ENCODE measurements around the gene PTP4A2.

The PTP4A2 gene

DNA sequence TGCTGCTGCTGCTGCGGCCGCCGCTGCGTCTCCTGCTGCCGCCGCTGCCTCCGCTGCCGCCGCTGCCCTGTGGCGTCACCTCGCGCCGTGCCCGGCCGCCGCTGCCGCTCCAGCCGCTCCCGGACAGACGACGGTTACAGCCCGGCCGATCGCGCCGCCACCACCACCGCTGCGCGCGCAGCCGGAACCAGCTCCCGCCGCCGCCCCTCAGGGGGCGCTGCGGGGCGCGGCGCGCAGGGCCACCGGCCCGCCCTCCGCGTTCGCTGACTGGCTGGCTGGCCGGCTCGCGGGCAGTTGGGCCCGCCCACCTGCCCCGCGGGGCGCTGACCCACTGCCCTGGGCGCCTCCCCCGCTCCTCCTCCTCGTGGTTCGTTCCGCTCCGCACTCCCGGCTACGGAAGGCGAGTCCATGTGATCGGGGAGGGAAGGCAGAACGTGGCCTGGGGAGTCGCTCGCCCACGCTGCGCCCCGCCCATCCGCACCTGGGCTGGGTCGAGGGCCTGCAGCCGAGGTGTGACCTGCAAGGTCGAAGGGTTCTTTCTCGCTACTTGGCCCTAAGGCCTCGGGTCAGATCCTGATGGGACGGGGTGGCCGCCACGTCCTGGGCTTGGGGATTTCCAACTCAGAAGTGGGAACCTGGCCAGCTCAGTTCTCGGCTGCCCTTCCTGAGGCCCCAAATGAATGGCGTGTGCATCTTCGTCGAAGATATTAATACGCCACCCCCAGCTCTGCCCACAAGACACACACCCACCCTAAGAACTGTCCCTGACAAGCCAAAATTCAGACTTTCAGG is at the start of gene PTP4A2:
Gene PTP4A2, minus strand, starts transcription at position 185 of the 792 bp plus-strand sequence. CDS start 19,303 bp downstream, outside the sequence.
- DNase-seq (ENCODE audit: low spot score) = peak; percentile 95

DNA sequence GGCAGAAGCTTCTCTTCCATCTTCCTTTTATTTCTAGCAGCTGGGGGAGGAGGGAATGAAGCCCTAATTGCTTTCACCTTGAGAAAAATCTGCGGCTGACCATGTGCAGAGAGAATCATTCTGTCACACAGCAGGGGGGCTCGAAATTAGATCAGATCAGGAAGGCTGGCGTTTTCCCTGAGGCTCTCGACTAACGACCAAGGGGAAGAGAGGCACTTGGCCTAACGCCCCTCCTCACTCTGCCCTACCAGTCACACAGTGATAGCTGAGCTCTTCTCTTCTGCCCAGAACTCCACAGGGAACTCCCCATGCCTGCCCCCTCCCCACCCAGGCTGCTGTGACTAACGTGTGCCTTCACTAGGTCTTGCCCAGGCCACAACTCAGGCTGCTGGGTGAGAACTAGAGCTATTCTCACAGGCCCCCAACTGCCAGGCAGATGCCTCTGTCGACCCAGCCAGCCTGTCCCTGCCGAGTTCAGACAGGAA is 49.0 kb upstream of the PTP4A2 start:
- DNase-seq (ENCODE audit: low spot score) = no peak

DNA sequence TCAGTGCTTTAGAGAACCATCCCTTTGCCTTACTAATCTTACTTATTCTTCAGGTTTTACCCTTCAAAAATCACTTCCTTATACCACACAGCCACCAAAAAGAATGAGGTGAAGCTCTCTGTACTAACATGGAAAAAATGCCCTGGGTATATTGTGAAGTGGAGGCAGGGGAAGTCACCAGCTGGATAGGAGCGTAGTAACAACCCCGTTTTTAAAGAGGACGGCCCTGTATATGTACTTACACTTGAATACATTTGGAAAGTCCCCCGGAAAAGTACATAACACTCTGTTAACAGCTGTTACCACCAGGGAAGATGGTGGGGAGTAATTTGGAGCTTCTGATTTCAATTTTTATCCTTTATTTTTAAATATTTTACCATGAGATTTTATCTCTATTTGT is 47.3 kb upstream of the PTP4A2 start:
- no peak for DNase-seq (ENCODE audit: low spot score)

DNA sequence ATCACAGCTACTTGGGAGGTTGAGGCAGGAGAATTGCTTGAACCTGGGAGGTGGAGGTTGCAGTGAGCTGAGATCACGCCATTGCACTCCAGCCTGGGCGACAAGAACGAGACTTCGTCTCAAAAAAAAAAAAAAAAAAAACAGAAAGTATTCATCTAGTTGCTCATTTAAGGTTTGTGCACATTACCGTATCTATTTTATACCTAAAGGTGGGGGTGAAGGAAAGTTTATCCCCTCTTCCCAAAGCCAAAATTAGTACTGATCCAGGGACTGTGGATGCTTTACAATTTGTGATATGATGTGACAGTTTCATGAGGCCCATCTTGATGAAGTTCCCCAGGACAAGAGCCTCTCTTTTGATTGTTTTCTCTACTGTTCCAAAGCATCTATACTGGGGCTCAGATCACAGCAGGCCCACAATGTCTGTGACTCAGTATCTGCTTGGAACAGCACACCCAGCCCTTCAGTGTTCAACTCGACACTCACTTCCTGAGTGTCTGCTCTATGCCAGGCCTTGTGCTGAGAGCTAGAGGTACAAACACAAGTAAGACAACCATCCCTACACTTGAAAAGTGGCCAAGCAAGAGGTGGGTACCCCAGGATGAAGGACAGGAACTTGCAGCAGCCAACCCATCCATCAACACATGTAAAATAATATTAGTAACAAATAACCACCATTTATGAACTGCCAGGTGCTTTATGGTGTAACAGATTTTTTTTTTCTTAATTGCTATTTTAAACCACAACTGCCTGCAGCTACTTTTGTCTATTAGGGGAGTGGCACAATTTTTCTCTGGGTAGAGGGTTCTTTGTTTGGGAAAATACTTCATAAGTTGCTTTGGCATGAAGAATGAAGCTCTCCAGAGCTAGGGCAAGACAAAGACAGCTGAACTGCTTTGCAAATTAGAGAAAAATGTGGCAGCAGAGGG is 46.5 kb upstream of the PTP4A2 start:
- no peak for DNase-seq (ENCODE audit: low spot score)

DNA sequence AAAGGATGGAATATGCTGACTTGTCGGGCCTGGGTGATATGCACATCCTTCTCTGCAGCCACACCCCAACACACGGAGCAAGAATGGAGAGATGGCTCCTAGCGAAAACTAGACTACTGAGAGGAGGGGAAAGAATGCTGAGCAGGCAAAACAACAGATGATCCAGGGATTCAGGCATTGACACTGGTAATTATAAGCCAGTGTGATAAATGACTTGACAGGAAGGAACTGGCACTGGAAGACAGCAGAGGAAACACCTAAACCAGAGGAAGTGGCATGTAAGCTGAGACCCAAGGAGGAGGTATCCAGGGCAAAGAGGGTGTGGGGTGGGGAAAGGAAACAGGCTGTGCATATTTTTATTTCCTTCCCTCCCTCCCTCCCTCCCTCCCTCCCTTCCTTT is 43.8 kb upstream of the PTP4A2 start:
- DNase-seq (ENCODE audit: low spot score) = no peak

DNA sequence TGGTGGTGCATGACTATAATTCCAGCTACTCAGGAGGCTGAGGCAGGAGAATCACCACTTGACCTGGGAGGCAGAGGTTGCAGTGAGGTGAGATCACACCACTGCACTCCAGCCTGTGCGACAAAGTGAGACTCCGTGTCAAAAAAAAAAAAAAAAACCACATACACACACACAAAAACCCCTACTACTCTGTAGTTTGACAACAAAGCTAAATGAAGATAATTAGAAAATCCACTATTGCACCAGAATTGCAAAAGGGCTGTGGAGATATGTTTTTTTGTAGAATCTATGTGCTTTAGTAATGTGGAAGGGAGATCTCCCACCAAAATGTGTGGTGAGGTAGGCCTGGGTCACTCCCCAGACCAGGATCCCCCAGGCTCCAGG is 43.3 kb upstream of the PTP4A2 start:
- no peak for DNase-seq (ENCODE audit: low spot score)

DNA sequence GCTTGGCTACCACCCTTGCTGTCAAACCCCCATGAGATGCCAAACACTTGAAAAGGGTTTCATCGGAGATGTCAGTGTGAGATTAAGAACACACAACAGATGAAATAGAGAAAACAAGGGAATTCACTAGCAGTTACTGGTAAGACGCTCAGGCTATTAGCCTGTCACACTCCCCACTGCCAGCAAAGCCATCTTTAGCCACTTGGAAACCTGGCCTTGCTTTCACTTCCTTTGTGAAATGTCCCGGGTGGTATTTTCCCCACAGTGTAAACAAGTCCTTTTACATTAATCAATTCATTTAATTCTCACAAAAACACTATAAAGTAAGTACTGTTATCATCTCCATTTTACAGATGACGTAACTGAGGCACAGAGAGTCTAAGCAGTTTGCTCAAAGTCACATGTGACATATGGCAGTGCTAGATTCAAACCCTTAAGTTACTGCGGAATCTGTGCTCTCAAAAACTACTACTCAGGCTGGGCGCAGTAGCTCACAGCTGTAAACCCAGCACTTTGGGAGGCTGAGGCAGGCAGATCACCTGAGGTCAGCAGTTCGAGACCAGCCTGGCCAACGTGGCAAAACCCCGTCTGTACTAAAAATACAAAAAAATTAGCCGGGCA is 42.8 kb upstream of the PTP4A2 start:
- no peak for DNase-seq (ENCODE audit: low spot score)

DNA sequence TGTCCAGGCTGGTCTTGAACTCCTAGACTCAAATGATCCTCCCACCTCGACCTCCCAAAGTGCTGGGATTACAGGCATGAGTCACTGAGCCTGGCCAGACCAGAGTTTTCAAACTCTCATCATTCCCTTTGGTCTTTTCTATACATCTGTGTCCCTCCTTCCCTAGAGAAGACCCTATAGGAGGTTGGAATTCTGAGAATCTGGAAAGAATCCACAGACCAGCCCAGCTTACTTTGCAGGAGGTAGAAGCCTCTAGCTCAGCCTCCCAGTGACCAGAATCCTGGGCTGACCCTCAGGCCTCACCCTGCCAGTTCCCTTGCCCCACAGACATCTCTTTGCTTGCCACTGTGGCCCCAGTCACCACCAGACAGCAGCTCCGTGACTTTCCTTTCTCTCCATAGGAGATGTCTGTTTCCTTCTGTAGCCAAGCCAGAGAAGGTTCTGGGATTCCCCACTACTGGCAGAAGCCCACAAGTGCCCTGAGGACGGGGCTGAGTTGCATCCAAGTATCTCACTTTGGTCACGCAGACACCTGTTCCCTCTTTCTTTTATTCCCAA is 40.8 kb upstream of the PTP4A2 start:
- no peak for DNase-seq (ENCODE audit: low spot score)

DNA sequence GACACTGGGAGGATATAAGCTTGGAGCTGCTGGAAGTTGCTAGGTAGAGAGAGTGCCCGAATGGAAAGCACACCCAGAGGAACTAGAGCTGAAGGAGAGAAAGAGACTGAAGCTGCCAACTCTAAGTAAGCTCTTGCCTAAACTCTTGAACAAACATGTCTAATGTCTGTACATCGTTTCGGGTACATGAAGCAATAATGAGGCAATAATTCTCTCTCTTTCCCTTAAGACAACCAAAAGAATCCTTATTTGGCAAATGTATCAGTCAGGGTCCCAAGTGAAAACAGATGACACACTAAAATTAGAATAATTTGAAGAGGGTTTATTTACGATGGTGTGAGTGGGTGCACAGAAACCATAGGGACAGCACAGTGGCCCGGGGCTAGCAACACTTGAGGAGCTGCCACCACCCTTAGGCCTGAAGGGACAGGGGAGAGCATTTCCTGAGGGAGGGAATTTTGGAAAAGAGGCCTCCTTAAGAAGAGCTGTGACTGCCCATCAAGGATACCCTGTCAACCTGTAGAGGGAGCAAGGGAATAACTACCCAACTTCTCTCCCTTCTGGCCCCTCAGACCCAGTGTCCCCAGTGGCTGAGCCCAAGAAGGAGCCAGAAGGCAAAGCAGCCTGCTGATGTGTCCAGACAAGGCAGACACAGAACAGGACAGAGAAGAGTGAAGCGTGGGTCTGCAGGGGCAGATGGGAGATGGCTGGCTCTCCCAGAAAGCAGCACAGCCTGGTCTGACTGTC is 39.4 kb upstream of the PTP4A2 start:
- no peak for DNase-seq (ENCODE audit: low spot score)

DNA sequence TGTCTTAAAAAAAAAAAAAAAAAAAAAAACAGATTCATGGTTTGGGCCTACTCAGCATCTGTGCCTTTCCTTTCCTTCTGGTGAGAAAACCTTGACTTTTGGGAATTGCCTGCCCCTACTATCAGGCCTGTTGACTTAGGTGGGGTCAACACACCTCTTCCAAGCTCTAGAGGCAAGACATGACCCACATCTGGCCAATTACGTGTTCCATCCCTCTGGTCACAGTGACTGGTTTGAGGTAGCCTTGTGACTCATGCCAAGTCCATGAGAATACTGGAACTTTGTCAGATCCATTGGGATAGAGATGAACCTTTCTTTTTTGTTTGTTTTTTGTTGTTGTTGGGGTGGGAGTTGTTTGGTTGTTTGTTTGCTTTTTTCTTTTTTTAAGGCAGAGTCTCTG is 38.2 kb upstream of the PTP4A2 start:
- no peak for DNase-seq (ENCODE audit: low spot score)

DNA sequence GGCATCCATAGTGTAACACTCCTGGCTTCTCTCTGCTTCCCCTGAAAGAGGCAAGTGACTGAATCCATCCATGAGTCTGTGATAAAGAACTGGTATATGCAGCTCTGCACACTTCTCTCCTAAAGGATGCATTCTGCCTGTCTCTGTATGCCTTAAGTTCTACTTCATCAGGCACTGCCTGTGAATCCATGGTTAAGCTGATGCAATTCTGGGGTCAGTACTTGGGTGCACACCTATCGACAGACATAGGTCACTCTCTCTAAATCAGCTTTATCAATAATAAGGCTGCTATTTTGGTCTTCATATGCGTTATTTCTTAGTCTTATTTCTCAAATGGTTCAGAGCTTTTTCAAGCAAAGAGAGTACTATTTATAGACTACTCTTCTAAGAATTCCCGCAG is 32.7 kb upstream of the PTP4A2 start:
- no peak for DNase-seq (ENCODE audit: low spot score)

DNA sequence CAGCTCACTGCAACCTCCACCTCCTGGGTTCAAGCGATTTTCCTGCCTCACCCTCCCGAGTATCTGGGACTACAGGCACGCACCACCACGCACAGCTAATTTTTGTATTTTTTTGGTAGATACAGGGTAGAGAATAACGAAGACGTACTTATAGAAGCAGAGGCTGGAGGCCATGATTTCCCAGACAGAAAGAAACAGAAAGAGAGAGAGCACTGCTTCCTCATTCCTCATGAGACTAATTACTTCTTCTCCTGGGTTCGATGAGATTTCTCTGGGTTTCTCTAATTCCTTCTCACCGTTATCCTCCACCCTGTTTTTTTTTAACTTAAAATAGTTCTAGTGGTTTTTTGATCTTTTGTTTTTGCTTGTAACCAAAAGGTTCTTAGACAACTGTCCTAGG is 23.4 kb upstream of the PTP4A2 start:
- no peak for DNase-seq (ENCODE audit: low spot score)

DNA sequence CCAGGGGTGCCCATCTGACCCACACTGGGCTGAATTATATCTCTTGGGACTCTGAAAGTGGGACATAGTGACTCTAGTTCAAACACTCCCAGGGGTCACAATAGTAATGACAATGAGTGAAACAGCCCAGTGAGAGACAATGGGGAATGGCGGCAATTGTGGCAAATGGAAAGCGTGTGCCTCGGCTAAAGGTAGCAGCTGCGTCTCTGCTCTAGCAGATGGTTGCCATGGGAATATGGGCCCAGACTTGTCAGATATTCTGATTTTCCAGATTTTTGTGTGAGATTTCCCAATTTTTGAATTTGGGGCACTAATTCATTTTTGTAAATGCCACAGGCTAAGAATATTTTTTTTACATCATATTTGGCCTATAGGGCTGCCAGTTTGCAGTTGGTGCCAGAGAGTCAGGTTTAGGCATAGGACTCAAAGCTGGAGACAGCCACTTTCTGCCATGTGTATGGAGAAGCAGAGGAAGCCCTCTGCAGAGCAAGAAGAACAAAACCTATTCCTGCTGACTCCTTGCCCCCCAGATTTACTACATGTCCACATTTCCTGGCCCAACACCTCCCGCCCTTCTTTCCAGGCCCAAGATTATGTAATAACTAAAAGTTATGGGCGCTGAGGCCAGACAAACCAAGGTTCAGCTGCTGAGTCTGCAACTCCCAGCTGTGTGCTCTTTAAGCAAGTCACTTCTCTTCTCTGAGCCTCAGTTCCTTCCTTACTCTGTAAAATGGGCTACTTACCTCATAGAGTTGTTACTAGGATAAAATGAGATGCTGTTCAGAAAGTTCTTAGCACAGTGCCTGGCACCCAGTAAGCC is 21.6 kb upstream of the PTP4A2 start:
- no peak for DNase-seq (ENCODE audit: low spot score)

DNA sequence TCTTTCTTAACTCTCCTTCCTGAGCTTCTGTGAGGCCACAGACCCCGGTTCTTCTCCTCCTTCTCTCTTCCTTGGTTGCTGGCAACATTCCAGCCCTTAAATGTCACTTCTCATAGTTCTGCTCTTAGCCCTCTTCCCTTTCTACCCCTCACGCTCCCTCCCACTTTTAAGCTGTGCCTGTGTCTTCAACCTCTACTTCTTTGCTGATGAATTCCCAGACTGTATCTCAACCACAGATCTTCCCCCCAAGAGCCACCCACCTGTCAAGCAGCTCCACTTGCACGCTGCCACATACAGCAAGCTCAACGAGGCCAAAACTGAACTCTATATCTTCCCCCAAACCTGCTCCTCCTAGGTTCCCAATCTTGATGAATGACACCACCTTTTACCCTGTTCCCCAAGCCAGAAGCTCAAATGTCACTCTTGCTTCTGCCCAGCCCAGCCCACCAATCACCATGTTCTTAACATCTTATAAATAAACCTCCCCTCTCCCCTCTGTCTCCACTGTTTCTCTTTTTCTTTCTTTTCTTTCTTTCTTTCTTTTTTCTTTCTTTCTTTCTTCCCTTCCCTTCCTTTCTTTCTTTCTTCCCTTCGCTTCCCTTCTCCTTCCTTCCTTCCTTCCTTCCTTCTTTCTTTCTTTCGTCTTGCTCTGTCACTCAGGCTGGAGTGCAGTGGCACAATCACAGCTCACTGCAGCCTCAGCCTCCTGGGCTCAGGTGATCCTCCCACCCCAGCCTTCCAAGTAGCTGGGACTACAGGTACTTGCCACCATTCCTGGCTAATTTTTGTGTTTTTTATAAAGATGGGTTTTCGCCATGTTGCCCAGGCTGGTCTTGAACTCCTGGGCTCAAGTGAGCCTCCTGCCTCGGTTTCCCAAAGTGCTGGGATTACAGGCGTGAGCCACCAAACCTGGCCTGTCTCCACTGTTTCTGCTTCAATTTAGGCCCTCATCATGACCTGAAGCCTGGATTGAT is 19.8 kb upstream of the PTP4A2 start:
- DNase-seq (ENCODE audit: low spot score) = peak; percentile 34

DNA sequence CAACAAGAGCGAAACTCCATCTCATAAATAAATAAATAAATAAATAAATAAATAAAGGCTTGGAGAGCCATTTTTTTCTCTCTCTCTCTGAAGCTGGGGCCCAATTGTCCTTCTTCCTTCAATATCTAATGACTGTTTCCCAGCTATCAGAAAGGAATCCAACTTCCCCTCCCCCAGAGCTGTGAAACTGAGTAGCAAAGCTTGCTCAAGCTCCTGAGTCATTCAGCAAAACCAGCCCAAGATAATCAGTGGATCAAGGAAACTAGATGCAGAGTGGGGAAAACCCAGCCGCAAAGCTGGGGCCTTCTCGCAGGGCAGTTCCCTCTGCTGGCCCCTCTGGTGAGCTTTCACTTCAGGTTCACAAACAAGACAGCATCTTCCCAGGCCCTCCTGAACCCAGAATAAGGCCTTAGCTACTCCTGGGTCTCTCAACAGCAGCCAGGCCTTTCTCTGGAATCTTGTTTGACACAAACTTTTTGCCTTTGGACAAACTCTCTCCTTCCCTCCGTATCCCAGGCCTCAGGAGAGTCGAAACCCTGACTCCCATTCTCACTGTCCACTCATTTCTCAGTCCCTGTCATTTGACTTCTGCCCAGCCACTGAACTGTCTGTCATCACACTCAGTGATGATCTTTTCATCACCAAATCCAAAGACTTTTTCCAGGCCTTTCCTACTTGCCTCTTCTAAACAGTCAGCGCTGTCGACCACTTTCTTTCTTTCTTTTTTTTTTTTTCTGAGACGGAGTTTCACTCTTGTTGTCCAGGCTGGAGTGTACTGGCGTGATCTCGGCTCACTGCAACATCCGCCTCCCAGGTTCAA is 18.0 kb upstream of the PTP4A2 start:
- no peak for DNase-seq (ENCODE audit: low spot score)

DNA sequence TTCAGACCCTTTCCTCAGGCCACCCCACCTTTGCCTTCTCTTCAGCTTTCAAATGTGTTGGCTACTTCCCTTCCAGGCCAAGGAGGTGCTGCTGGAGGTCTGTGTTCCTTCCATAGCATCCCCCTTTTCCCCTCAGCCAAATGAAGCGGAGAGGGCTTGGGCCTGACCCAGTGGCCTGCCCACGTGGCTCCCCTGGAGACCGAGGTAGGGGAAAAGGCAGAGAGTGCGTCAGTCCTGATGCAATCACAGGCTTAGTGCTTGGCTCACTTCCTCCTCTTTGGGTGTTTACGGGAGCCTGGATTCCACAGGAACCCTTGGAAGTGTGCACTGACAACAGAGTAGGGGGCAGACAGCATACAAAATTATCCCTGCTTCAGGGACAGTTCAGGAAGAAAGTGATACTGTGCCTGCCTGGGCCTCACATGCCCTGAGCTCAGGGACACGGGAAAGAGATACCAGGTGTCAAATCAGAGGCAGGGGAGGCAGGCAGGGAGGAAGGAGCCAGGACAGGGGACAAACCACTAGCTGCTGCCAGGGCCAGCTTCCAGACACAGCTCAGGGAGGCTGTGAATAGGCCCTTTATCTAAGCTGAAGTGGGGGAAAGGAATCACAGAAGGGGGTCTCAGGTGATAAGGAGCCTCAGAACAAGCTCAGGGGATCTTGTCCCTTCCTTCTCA is 16.6 kb upstream of the PTP4A2 start:
- DNase-seq (ENCODE audit: low spot score) = no peak

DNA sequence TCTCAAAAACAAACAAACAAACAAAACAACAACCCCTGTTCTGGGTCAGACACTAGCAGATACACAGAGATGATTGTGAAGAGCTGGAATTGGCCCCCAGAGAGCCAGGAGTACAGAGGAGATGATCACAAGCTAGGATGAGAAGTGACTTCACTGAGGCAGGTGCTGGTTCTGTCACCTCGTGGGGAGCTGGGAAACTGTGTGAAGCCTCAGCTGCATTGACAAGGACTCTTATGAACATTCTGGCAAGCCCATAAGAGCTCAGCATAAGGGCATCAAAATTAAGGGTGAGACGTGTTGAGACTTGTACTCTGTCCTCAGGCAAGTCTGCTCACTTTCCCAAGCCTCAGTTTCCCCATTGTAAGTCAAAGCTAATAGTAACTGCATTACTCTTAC is 14.7 kb upstream of the PTP4A2 start:
- no peak for DNase-seq (ENCODE audit: low spot score)

DNA sequence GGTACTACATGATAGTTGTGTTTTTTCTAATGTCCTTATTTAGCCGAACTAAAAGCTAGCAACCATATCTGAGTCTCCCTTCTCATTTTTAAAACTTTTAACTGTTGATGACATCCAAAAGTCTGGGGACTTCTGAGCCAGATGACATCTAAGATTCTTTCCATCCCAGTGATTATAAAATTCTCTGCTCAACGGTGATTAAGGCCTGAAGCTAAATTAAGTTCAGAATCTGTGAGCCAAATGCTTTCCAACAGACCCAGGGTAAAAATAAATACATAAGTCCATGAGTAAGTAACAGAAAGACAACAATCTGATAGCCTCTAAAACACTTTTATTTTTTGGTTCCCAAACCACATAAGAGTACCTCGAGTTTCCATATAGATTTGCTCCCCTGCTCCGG is 13.1 kb upstream of the PTP4A2 start:
- no peak for DNase-seq (ENCODE audit: low spot score)
